SK-N-SH (cell line): ENCODE results near the gene CDK5. TPM values are rescaled to one million over a fixed set of nuclear protein-coding genes. Genes with fewer than 3 reads are reported as not detected.
A peak's percentile ranks its signal among the peaks of the same experiment; 100 is the strongest.

Experiments
- CTCF ChIA-PET: fragments of 300-600, 350-600 bp; formaldehyde crosslinking; extraction: SDS; loops from one replicate; lab custom pipeline; 2021; lab: Yijun Ruan, JAX
- POLR2A ChIA-PET: fragments of 350-600 bp; sonication (Branson Sonifier 250); formaldehyde crosslinking; extraction: SDS; loops from one replicate; lab custom pipeline; 2020; ENCODE audit warnings: antibody characterized with exemption, inconsistent platforms; lab: Yijun Ruan, JAX
- DNase-seq: peaks from one replicate; pipeline ENCODE4 v3.0.0; 2012
- H2AFZ ChIP-seq: fragments of 200-600 bp; sonication (generic); 2 replicates; pipeline ENCODE4 v1.8.1; 2016; ENCODE audit warnings: antibody characterized with exemption, mild to moderate bottlenecking, low read depth
- H3F3A ChIP-seq: fragments of 200-600 bp; sonication (generic); replicated peaks from 2 replicates; pipeline ENCODE3; 2016; ENCODE audit warnings: antibody characterized with exemption, mild to moderate bottlenecking; ENCODE audit not compliant: insufficient read depth
- H3K27ac ChIP-seq, 2 experiments: fragments of 200-500 bp in 1 of 2; fragments of 200-600 bp in 1 of 2; sonication (Bioruptor generic) in 1 of 2; sonication (generic), shearing (Covaris generic) in 1 of 2; 2 replicates each; pipeline versions ENCODE4 v1.5.1 to v1.6.1; 2014 to 2016; ENCODE audit warnings: low read depth in 2 of 2, inconsistent platforms in 1 of 2, low read length in 1 of 2, mild to moderate bottlenecking in 1 of 2, mixed read lengths in 1 of 2
- H3K27me3 ChIP-seq: fragments of 200-600 bp; sonication (generic), shearing (Covaris generic); 2 replicates; pipeline ENCODE4 v1.6.1; 2016; ENCODE audit warnings: mixed run types; ENCODE audit not compliant: insufficient read depth
- H3K36me3 ChIP-seq, 2 experiments: fragments of 200-500 bp in 1 of 2; fragments of 200-600 bp in 1 of 2; sonication (Bioruptor generic) in 1 of 2; sonication (generic) in 1 of 2; replicated peaks in 1 of 2; 2 replicates each; pipeline versions ENCODE3 to v1.5.1; 2014 to 2016; ENCODE audit warnings: low read length in 1 of 2, mild to moderate bottlenecking in 1 of 2; ENCODE audit not compliant: insufficient read depth in 2 of 2, control insufficient read depth in 1 of 2
- H3K4me1 ChIP-seq, 2 experiments: fragments of 200-500 bp in 1 of 2; fragments of 200-600 bp in 1 of 2; sonication (Bioruptor generic) in 1 of 2; sonication (generic), shearing (Covaris generic) in 1 of 2; 2 replicates each; pipeline versions ENCODE4 v1.5.1 to v1.6.1; 2014 to 2016; ENCODE audit warnings: low read depth in 1 of 2, low read length in 1 of 2, mixed run types in 1 of 2; ENCODE audit not compliant: insufficient read depth in 2 of 2, control insufficient read depth in 1 of 2
- H3K4me2 ChIP-seq: fragments of 200-600 bp; sonication (generic), shearing (Covaris generic); 2 replicates; pipeline ENCODE4 v1.6.1; 2017; ENCODE audit warnings: mixed run types
- H3K4me3 ChIP-seq, 2 experiments: fragments of 200-500 bp in 1 of 2; fragments of 200-600 bp in 1 of 2; sonication (Bioruptor generic) in 1 of 2; sonication (generic), shearing (Covaris generic) in 1 of 2; 2 replicates each; pipeline versions ENCODE4 v1.5.1 to v1.8.1; 2014 to 2016; ENCODE audit warnings: low read depth in 2 of 2, inconsistent platforms in 1 of 2, low read length in 1 of 2, mild to moderate bottlenecking in 1 of 2, mixed read lengths in 1 of 2, moderate library complexity in 1 of 2
- H3K79me2 ChIP-seq: fragments of 200-600 bp; sonication (generic); 2 replicates; pipeline ENCODE4 v1.8.1; 2017; ENCODE audit warnings: mild to moderate bottlenecking; ENCODE audit not compliant: insufficient read depth
- H3K9ac ChIP-seq: fragments of 200-600 bp; sonication (generic); 2 replicates; pipeline ENCODE4 v1.6.1; 2017; ENCODE audit warnings: mixed run types
- H3K9me2 ChIP-seq: fragments of 200-600 bp; sonication (generic); 2 replicates; pipeline ENCODE4 v1.6.1; 2017; ENCODE audit warnings: mixed run types
- H3K9me3 ChIP-seq: fragments of 200-600 bp; sonication (generic); 2 replicates; pipeline ENCODE4 v1.6.1; 2017; ENCODE audit warnings: mixed run types, mild to moderate bottlenecking, moderate library complexity
- H4K20me1 ChIP-seq: fragments of 200-600 bp; sonication (generic); 2 replicates; pipeline ENCODE4 v1.6.1; 2017; ENCODE audit warnings: mild to moderate bottlenecking, mixed run types; ENCODE audit not compliant: insufficient read depth
- CHD2 ChIP-seq: fragments of 150-350 bp; IDR thresholded peaks from 2 replicates; pipeline ENCODE4 v1.6.1; 2018; ENCODE audit warnings: low read length; ENCODE audit not compliant: partially characterized antibody
- EP300 ChIP-seq, 2 experiments: IDR thresholded peaks; 2 replicates each; pipeline versions ENCODE4 v1.4.0 to v1.6.1; 2012; ENCODE audit warnings: borderline replicate concordance in 1 of 2, low read depth in 1 of 2, low read length in 1 of 2
- GATA2 ChIP-seq: sonication (generic); formaldehyde crosslinking; IDR thresholded peaks from 2 replicates; pipeline ENCODE4 v1.5.0; 2020; ENCODE audit warnings: mild to moderate bottlenecking, missing genetic modification reagents
- JUND ChIP-seq: IDR thresholded peaks from 2 replicates; pipeline ENCODE4 v1.4.0; 2012
- RAD21 ChIP-seq: IDR thresholded peaks from 2 replicates; pipeline ENCODE4 v1.6.1; 2012; ENCODE audit warnings: mild to moderate bottlenecking, low read length
- RCOR1 ChIP-seq: fragments of 150-350 bp; IDR thresholded peaks from 2 replicates; pipeline ENCODE4 v1.6.1; 2017; ENCODE audit warnings: antibody characterized with exemption, low read length
- WGBS: methylation state at CpG from one replicate; pipeline ENCODE4 v1.1.6; 2017; ENCODE audit warnings: low lambda C conversion rate; 5-methylcytosine and 5-hydroxymethylcytosine counted together
- polyA plus RNA-seq, 3 experiments: library from polyadenylated mRNA; depleted of rRNA; stranded (reverse); fragments of >200 nt; gene quantifications; 2 replicates each; pipeline ENCODE4 v1.2.3, GENCODE V29; 2012
- TF ChIP-seq, protein P1 (sequence below): fragments of 200-600 bp; sonication (generic); IDR thresholded peaks from 2 replicates; pipeline ENCODE4 v1.6.1; 2017; ENCODE audit warnings: antibody characterized with exemption, mild to moderate bottlenecking, moderate library complexity
- TF ChIP-seq, protein P2 (sequence below): IDR thresholded peaks from 2 replicates; pipeline ENCODE4; 2012
- TF ChIP-seq, protein P3 (sequence below): IDR thresholded peaks from 2 replicates; pipeline ENCODE4 v1.4.0; 2012; ENCODE audit warnings: low read depth, borderline replicate concordance

CDK5 gene
- polyA plus RNA-seq, 1 of the 3 experiments (the other 2 are of a cell fraction), result 125 TPM

DNA sequence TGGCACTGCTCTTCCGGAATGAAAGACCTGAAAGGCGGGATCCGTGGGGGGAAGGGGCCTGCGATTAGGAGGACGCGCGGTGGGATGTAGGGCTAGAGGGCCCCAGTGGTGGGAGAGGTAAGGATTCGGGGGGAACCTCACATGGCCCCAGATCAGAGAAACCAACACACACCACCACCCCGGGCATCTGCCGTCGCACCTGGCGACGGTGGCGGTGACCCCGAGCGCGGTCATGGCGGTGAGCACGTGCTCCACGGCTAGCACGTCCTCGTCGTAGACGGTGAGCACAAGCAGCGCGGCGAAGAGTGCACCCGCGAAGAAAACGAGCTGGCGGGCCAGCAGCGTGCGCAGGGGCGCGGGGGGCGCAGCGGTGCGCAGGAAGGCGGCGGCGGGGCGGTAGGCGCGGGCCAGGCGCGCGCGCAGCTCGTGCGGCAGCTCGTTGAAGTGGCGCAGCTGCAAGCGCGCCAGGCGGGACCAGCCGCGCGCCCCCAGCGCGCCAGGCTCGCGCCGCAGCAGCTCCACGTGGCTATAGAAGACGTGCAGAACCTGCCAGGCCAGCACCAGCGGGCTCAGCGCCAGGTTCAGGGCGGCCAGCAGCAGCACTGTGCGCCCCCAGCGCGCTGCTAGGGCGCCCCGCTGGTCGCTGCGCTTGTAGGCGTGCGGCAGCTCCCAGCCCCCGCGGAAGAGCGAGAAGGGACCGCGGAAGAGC lies 39.1 kb downstream of the CDK5 start:
- no peak overlapping the region for H2AFZ ChIP-seq
- peaks cover 15% of the 10 kb centered on the region; the same call in 1 of the 2 replicates for H3K27me3 ChIP-seq
- WGBS, result 45% methylated on average over 56 of the region's 82 CpGs
- POLR2A ChIA-PET, result interaction anchor here (0.7 to 1.3 kb wide), 5 partner anchors 9 to 120 kb away, joined by 3 to 10 read pairs (median 3); partner anchors contain the start of gene ABCB8
- no peaks in the 10 kb centered on the region for H3K36me3 ChIP-seq
- peak overlapping the region; percentile 28 to 34; a peak in 2 of 4 replicates for H3K4me3 ChIP-seq
- H3K9me2 ChIP-seq, result no peaks in the 10 kb centered on the region
- H3F3A ChIP-seq, result no peaks in the 10 kb centered on the region
- no peak overlapping the region; a peak in 1 of 4 replicates for H3K27ac ChIP-seq
- no peak for DNase-seq
- H3K4me1 ChIP-seq, result peaks cover 0 to 23% of the 10 kb centered on the region in 2 experiments; a peak in 1 of 4 replicates
- TF ChIP-seq CHD2 (peak; percentile 41), JUND (no peak), EP300 (IDR thresholded peaks at IDR 0.05; ENCODE audit: borderline replicate concordance in 1 of 2, low read depth in 1 of 2, low read length in 1 of 2) (no peak), RAD21 (no peak), GATA2 (CRISPR knock-in tag) (no peak), RCOR1 (no peak)
- TF ChIP-seq, protein P1, sequence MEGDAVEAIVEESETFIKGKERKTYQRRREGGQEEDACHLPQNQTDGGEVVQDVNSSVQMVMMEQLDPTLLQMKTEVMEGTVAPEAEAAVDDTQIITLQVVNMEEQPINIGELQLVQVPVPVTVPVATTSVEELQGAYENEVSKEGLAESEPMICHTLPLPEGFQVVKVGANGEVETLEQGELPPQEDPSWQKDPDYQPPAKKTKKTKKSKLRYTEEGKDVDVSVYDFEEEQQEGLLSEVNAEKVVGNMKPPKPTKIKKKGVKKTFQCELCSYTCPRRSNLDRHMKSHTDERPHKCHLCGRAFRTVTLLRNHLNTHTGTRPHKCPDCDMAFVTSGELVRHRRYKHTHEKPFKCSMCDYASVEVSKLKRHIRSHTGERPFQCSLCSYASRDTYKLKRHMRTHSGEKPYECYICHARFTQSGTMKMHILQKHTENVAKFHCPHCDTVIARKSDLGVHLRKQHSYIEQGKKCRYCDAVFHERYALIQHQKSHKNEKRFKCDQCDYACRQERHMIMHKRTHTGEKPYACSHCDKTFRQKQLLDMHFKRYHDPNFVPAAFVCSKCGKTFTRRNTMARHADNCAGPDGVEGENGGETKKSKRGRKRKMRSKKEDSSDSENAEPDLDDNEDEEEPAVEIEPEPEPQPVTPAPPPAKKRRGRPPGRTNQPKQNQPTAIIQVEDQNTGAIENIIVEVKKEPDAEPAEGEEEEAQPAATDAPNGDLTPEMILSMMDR, result no peak; the same call in 1 of the 2 replicates
- TF ChIP-seq, protein P2, sequence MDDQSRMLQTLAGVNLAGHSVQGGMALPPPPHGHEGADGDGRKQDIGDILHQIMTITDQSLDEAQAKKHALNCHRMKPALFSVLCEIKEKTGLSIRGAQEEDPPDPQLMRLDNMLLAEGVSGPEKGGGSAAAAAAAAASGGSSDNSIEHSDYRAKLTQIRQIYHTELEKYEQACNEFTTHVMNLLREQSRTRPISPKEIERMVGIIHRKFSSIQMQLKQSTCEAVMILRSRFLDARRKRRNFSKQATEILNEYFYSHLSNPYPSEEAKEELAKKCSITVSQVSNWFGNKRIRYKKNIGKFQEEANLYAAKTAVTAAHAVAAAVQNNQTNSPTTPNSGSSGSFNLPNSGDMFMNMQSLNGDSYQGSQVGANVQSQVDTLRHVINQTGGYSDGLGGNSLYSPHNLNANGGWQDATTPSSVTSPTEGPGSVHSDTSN, result no peak
- TF ChIP-seq, protein P3, sequence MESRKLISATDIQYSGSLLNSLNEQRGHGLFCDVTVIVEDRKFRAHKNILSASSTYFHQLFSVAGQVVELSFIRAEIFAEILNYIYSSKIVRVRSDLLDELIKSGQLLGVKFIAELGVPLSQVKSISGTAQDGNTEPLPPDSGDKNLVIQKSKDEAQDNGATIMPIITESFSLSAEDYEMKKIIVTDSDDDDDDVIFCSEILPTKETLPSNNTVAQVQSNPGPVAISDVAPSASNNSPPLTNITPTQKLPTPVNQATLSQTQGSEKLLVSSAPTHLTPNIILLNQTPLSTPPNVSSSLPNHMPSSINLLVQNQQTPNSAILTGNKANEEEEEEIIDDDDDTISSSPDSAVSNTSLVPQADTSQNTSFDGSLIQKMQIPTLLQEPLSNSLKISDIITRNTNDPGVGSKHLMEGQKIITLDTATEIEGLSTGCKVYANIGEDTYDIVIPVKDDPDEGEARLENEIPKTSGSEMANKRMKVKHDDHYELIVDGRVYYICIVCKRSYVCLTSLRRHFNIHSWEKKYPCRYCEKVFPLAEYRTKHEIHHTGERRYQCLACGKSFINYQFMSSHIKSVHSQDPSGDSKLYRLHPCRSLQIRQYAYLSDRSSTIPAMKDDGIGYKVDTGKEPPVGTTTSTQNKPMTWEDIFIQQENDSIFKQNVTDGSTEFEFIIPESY, result no peak
- H3K4me2 ChIP-seq, result peak overlapping the region; percentile 70; the same call in 1 of the 2 replicates
- no peaks in the 10 kb centered on the region for H3K79me2 ChIP-seq
- H3K9me3 ChIP-seq, result no peaks in the 10 kb centered on the region
- H4K20me1 ChIP-seq, result no peaks in the 10 kb centered on the region
- no peak overlapping the region for H3K9ac ChIP-seq
- CTCF ChIA-PET, result interaction anchor here (0.5 to 8.3 kb wide), 72 partner anchors 9 to 656 kb away, joined by 3 to 107 read pairs (median 4); partner anchors contain the start of genes ABCB8, ABCF2, FASTK and GBX1
